ENCODE measurements around the gene PCBP3. TPM values are rescaled to one million over a fixed set of nuclear protein-coding genes. Genes with fewer than 3 reads are reported as not detected.

PCBP3 gene
- total RNA-seq, 1 donor from 2014 or later: 4.9 TPM

DNA sequence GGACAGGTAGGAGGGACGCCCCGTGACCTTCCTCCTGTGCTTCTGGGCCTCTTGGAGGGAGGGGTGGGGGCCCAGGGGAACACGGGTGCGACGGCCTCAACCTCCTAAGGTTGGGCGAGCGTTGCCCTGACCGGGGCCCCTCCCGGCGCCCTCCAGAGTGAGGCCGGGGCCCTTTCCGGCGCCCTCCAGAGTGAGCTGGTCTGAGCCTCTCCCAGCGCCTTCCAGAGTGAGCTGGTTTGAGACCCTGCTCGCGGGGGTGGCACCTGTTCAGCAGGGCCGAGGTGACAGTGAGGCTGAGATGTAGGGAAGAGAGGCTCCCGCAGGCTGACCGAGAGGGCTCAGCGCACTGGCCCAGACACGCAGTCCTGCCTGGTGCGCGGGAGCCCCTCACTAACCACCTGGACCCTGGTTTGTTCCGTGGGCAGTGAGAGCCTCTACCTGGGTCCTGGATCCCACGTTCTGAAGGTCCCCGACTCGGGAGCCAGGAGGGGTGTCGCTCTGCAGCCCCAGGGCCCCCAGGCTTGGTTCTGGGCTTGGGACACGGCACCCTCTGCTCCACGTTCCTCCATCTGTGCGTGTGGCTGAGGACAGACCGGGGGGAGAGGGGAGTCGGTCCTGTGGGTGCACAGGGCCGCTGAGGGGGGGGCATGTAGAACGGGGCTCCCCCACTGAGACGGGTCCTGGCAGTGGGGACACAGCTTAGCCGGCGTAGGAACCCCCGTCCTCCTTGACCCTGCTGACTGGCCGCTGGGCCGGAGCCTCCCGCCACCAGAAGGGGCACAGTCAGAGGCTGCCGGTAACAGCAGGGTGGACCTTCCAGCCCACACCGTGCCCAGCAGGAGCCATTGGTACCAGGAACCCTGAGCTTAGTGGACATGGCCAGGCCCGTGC lies 339.5 kb downstream of the PCBP3 start:
- no peak for DNase-seq (ENCODE audit: low spot score)
- intact Hi-C loops (cut with DNase I): no loop called here

DNA sequence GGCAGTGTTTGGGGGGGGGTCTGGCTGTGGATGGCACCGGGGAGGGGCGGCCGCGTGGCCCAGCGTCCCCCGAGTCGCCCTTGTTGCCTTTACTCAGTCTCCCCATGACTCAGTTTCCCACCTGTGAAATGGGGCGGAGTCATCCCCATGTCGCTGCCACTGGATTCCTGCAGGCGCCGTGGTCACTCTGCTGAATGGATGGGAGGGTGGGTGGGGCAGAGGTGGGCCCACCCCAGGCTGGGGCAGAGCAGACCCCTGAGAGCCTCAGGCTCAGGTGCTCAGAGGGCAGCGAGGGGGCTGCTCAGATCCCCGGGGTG lies 340.1 kb downstream of the PCBP3 start:
- intact Hi-C loops (cut with DNase I): no loop called here
- DNase-seq (ENCODE audit: low spot score): no peak

DNA sequence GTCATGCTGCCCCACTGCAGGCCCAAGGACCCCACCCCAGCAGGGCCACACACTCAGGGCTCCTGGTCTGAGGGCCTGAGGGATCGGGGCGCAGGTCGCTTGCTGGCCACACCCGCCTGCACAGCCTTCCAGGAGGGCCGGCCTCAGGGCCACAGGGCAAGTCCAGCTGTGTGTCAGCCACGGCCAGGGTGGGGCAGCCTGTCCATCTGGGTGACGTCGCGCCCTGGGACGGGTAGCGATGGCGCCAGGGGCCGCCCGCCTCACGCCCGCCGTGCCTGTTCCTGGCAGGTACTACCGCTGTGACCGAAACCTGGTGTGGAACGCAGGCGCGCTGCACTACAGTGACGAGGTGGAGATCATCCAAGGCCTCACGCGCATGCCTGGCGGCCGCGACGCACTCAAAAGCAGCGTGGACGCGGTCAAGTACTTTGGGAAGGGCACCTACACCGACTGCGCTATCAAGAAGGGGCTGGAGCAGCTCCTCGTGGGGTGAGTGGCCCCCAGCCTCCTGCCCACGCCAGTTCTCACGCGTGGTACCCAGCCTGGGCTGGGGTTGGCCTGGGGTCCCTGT lies 340.5 kb downstream of the PCBP3 start:
- intact Hi-C loops (cut with DNase I): no loop called here
- DNase-seq (ENCODE audit: low spot score): no peak

DNA sequence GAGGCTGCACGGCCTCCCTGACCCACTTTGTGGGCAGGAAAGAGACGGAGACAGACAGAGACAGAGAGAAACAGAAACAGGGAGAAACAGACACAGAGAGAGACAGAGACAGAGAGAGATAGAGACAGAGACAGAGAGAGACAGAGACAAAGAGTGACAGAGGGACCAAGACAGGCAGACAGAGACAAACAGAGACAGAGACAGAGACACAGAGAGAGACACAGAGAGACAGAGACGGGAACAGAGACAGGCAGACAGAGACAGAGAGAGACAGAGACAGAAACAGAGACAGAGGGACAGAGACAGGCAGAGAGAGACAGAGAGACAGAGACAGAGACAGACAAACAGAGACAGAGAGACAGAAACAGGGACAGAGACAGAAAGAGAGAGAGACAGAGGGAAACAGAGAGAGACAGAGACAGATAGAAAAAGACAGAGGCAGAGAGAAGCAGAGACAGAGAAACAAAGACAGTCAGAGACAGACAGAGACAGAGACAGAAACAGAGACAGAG lies 341.1 kb downstream of the PCBP3 start:
- no peak for DNase-seq (ENCODE audit: low spot score)
- intact Hi-C loops (cut with DNase I): no loop called here

DNA sequence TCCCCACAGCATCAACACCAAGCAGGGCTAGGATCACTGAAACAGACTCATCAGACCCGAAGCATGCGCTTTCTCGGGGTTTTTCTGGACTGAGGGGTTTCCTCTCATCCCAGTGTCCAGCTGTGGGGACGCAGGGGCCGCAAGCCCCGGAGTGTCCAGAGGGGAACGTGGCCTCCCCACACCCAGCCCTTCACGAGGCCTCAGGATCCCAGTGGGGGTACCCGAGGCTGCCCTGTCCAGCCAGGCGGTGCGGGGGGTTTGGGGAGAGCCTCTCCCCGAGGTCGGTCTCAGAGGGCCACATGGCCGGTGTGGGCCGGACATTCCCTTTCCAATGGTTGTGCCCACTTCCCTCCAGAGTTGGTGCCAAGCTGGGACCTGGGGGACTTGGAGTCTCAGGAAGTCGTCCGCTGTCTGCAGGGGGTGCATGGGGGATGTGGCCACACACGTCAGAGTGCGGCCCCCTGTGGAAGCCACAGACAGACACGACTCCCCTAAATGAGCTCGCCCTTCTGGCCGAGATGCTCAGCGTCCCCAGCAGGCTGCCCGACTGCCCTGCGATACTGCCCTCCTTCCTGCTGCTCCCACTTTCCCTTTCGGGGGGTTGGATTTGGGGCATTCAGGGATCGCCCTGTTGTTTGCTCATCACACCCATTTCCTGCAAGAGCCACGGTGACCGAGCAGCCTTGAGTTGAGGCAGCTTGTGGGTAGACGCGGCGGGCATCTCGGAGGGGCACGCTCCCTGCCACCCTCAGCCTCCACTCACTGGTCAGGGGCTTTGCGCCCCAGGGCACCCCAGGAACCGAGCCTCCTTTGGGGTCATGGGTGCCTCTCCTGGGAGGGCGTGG lies 342.2 kb downstream of the PCBP3 start:
- intact Hi-C loops (cut with DNase I): no loop called here
- no peak for DNase-seq (ENCODE audit: low spot score)

DNA sequence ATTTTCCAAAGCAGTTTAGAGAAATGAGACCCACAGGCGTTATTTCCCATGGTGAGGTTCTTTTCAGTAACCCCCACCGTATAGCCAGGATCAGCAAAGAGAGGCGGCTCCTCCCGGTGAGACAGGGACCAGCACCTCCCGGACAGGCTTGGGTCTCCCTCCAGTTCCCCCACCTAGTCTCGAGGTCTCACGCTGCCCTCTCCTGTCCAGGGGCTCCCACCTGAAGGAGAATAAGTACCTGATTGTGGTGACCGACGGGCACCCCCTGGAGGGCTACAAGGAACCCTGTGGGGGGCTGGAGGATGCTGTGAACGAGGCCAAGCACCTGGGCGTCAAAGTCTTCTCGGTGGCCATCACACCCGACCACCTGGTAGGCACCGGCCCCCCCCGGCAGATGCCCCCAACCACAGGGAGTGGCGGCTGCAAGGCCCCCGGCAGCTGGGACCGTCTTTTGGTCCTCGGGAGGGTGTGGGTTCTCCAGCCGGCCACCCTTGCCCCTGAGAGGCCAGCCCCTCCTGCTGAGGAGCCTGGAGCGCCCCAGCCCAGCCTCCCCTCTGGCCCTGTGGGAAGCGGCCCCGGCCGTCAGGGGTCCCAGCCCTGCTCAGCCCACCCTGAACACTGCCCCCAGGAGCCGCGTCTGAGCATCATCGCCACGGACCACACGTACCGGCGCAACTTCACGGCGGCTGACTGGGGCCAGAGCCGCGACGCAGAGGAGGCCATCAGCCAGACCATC lies 343.0 kb downstream of the PCBP3 start:
- DNase-seq (ENCODE audit: low spot score): no peak
- intact Hi-C loops (cut with DNase I): no loop called here

DNA sequence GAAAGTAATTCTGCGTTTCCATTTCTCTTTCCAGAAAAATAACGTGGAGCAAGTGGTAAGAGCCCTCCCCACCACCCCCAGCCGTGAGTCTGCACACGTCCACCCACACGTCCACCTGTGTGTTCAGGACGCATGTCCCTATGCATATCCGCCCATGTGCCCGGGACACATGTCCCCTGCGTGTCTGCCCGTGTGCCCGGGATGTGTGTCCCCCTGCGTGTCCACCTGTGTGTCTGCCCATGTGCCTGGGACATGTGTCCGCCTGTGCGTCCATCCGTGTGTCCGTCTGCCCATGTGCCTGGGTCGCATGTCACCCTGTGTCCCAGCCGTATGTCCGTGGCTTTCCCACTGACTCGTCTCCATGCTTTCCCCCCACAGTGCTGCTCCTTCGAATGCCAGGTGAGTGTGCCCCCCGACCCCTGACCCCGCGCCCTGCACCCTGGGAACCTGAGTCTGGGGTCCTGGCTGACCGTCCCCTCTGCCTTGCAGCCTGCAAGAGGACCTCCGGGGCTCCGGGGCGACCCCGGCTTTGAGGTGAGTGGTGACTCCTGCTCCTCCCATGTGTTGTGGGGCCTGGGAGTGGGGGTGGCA lies 343.7 kb downstream of the PCBP3 start:
- intact Hi-C loops (cut with DNase I): no loop called here
- no peak for DNase-seq (ENCODE audit: low spot score)

DNA sequence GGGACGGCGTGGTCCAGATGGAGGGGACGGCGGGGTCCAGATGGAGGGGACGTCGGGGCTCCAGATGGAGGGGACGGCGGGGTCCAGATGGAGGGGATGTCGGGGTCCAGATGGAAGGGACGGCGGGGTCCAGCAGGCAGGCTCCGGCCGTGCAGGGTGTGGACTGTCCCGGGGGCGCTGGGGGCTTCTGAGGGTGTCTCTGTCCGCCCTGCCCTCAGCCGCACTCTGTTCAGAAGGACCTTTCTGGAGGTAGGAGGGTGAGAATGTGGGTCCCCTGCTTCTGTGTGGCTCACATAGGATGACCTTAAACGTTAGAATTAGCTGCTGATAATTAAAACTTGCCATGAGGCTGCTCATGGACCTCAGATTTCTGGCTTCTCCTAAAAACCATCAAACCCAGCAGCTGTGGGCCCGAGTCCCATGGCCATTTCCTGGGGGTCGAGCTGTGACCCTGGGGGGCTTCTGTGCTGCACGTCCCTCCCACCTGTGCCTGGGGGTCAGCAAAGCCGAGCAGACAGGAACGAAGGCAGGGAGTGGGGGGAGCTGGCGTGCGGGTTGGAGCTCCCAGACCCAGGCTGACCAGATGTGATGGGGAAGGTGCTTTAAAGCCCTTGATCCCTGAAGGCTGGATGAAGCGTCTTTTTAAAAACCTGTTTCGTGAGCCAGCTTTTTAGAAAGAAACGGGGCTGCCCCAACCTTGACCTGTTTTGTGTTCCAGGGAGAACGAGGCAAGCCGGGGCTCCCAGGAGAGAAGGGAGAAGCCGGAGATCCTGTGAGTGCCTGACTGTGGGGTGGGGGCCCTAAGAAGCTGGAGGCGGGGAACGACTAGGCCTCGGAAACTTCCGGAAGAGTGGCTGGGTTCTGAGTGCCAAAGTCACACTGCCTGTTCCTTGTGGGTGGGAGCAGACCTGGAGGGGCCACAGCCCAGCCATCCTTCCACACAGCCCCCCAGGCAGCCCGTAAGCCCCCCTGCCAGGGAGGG lies 345.1 kb downstream of the PCBP3 start:
- intact Hi-C loops (cut with DNase I): no loop called here

DNA sequence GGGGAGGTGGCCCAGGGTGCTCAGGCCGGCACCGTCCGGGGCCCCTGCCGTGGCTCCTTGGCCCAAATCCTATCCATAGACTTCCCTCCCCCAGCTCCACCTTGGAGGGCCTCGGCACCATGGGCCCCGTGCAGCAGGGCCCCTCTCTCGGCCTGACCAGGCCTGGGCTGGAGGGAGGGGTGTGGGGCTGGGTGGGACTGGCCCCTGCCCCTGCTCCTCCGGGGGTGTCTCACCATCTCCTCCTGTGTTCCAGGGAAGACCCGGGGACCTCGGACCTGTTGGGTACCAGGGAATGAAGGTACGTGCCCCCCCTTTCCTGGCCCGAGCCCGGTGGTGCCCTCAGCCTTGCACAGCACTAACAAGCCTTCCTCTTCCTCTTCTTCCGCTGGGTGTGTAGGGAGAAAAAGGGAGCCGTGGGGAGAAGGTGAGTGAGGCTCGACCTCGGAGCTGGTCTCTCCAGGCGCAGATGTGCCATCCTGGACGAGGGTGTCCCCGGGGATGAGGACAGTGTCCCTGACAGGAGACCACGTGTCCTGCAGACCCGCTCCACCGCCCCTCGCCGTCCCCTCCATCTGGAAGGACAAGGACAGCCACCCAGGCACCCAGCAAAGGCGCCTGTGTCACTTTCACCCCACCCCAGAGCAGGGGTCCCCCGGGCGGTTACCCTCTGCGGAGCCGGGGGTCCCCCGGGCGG lies 346.0 kb downstream of the PCBP3 start:
- intact Hi-C loops (cut with DNase I): loop anchor here (10.0 kb wide), 1 partner anchor 135 kb away; no protein-coding TSS in a partner anchor
- DNase-seq (ENCODE audit: low spot score): no peak

More for the DNA sequence above, 345.1 kb downstream of the PCBP3 start:
- DNase-seq (ENCODE audit: low spot score): no peak

DNA sequence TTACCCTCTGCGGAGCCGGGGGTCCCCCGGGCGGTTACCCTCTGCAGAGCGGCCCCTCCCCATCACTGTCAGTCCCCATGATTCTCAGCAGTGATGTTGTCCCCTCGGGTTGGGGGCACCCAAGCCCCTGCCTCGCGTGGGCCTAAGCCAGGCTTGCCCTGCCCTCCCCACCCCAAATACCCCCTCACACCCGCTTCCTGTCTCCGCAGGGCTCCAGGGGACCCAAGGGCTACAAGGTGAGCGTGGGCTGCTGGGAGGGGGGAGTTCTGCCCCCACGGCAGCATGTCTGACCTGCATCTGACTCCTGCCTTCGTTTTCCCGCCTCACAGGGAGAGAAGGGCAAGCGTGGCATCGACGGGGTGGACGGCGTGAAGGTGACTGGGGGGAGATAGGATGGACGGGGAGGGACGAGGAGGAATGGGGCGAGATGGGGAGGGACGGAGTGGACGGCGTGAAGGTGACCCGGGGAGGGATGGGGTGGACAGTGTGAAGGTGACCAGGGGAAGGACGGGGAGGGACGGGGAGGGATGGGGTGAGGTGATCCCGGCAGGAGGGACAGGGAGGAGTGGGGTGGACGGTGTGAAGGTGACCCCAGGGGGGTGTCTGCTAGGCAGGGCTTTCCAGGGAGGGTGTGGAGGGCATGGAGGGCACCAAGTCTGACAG lies 346.7 kb downstream of the PCBP3 start:
- intact Hi-C loops (cut with DNase I): loop anchor here (10.0 kb wide), 1 partner anchor 135 kb away; no protein-coding TSS in a partner anchor

DNA sequence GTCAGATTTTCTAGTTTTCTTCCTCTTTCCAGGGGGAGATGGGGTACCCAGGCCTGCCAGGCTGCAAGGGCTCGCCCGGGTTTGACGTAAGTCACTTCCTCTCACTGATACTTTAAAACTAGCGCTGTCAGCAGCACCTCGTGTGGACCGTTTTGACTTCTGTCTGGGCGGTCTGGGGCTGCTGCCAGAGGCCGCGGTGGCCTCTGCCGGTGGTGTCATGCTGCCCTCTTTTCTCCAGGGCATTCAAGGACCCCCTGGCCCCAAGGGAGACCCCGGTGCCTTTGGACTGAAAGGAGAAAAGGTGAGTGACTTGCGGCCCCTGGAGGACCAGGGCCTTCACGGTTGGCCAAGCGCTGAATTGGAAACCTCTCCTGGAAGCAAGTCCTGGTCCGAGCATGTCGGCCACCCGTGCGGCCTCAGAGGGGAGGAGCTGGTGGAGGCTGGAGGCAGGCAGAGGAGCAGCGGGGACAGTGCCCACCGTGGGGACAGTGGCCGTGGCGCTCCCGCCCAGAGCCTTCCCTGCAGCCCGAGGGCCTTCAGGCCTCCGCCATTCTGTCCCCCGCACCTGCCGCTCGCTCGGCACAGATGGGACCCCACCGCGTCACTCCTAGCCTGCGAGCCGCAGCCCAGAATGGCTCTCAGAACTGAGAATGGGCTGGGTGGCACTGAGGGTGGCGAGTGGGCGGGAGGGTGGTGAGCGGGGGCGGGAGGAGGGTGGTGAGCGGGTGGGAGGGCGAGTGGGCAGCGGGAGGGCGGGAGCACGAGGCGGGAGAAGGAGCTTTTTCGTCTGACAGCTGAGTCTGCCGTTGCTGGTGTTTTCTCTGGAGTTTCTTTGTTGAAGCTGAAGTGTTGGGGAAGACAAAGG lies 347.4 kb downstream of the PCBP3 start:
- no peak for DNase-seq (ENCODE audit: low spot score)
- intact Hi-C loops (cut with DNase I): loop anchor here (10.0 kb wide), 1 partner anchor 134 kb away; no protein-coding TSS in a partner anchor

More for the DNA sequence above, 346.7 kb downstream of the PCBP3 start:
- DNase-seq (ENCODE audit: low spot score): no peak

DNA sequence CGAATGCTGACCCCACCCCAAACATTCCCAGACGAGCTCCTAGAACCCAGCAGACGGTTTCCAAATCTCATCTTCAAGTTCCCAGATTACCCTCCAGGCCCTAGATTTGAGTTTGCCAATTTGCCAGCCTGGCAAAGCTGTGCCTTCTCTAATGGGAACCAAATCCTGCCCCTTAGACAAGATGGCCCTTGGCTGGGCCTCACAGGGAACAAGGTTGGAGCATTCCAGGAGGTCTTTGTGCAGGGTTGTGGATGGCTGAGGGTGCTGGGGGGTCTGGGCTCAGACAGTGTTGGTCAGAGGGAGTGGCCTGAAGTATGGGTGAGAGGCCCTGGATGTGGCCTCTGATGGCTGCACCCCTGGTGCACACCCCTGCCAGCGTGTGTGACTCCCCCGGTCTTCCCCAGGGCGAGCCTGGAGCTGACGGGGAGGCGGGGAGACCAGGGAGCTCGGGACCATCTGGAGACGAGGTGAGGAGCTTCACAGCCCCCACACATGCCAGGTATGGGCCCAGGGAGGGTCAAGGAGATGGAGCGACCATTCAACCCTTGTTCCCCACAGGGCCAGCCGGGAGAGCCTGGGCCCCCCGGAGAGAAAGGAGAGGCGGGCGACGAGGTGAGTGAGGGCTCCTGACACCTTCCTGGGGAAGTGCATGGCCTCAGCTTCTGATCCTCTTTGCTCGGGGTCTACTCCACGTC lies 348.2 kb downstream of the PCBP3 start:
- intact Hi-C loops (cut with DNase I): loop anchor here (10.0 kb wide), 1 partner anchor 133 kb away; no protein-coding TSS in a partner anchor
- no peak for DNase-seq (ENCODE audit: low spot score)

All from cardiac septum (tissue), 1 donor.